Mesothelial cell of epicardium (in vitro differentiated cells): ENCODE measurements around the gene TMEM45A. TPM values are rescaled to one million over a fixed set of nuclear protein-coding genes. Genes with fewer than 3 reads are reported as not detected.

Experiments
- DNase-seq, 2 experiments: peaks; one replicate each; pipeline ENCODE4 v3.0.0; 2021; ENCODE audit warnings: low spot score in 2 of 2; ENCODE audit not compliant: unreplicated experiment in 2 of 2
- H3K27ac Mint-ChIP-seq: 2 replicates; pipeline ENCODE4 v1.8.0; 2021; ENCODE audit warnings: mixed read lengths
- H3K27me3 Mint-ChIP-seq: 2 replicates; pipeline ENCODE4 v1.8.0; 2021; ENCODE audit warnings: low read depth, mixed read lengths
- H3K36me3 Mint-ChIP-seq: 2 replicates; pipeline ENCODE4 v1.8.0; 2021; ENCODE audit warnings: mixed read lengths
- H3K4me1 Mint-ChIP-seq: 2 replicates; pipeline ENCODE4 v1.8.0; 2021; ENCODE audit warnings: mixed read lengths
- H3K4me3 Mint-ChIP-seq: 2 replicates; pipeline ENCODE4 v1.8.0; 2021; ENCODE audit warnings: mild to moderate bottlenecking, moderate library complexity, mixed read lengths
- H3K9me3 Mint-ChIP-seq: 2 replicates; pipeline ENCODE4 v1.8.0; 2021; ENCODE audit warnings: mixed read lengths
- CTCF ChIP-seq: fragments of 200-600 bp; sonication (generic); IDR thresholded peaks from one replicate; pipeline ENCODE4 v1.5.0; 2021; ENCODE audit warnings: antibody characterized with exemption; ENCODE audit not compliant: unreplicated experiment
- total RNA-seq: library from RNA; stranded (reverse); gene quantifications from 3 replicates; pipeline ENCODE4 v1.2.1, GENCODE V29; 2021

The TMEM45A gene
- total RNA-seq, 1 donor from 2014 or later = 25.7 TPM

GRCh38 chr3:100563228-100563627 lies 70.8 kb downstream of the TMEM45A start:
- Mint-ChIP-seq H3K4me3 (no peak overlapping the region), H3K27ac (no peak overlapping the region), H3K36me3 (no peaks in the 10 kb centered on the region), H3K9me3 (no peaks in the 10 kb centered on the region), H3K27me3 (no peaks in the 10 kb centered on the region), H3K4me1 (peaks cover 18% of the 10 kb centered on the region)
- no peak for TF ChIP-seq CTCF
- no peak for DNase-seq

- DNase-seq = no peak
Observed at GRCh38 chr3:100563652-100564211, 71.3 kb downstream of the TMEM45A start.

GRCh38 chr3:100570811-100571210 lies 78.4 kb downstream of the TMEM45A start:
- H3K36me3 Mint-ChIP-seq = peaks cover 23% of the 10 kb centered on the region
- no peaks in the 10 kb centered on the region for H3K4me1 Mint-ChIP-seq
- no peak overlapping the region for H3K4me3 Mint-ChIP-seq
- no peak for DNase-seq
- no peaks in the 10 kb centered on the region for H3K27me3 Mint-ChIP-seq
- no peak for TF ChIP-seq CTCF
- no peak overlapping the region for H3K27ac Mint-ChIP-seq
- H3K9me3 Mint-ChIP-seq = peaks cover 6% of the 10 kb centered on the region

More at GRCh38 chr3:100563652-100564211, 71.3 kb downstream of the TMEM45A start:
- H3K36me3 Mint-ChIP-seq = no peaks in the 10 kb centered on the region
- no peak for TF ChIP-seq CTCF
- H3K27me3 Mint-ChIP-seq = no peaks in the 10 kb centered on the region
- H3K27ac Mint-ChIP-seq = no peak overlapping the region
- peaks cover 18% of the 10 kb centered on the region for H3K4me1 Mint-ChIP-seq
- no peak overlapping the region for H3K4me3 Mint-ChIP-seq
- no peaks in the 10 kb centered on the region for H3K9me3 Mint-ChIP-seq

- no peaks in the 10 kb centered on the region for H3K4me1 Mint-ChIP-seq
- peaks cover 19% of the 10 kb centered on the region for H3K36me3 Mint-ChIP-seq
- H3K27ac Mint-ChIP-seq = no peak overlapping the region
- H3K27me3 Mint-ChIP-seq = no peaks in the 10 kb centered on the region
- no peak overlapping the region for H3K4me3 Mint-ChIP-seq
- DNase-seq = no peak
- TF ChIP-seq CTCF = no peak
- peaks cover 6% of the 10 kb centered on the region for H3K9me3 Mint-ChIP-seq
Observed at GRCh38 chr3:100574536-100574935, 82.1 kb downstream of the TMEM45A start.

GRCh38 chr3:100575704-100576103 lies 83.3 kb downstream of the TMEM45A start:
- Mint-ChIP-seq H3K9me3 (peaks cover 4% of the 10 kb centered on the region), H3K4me1 (no peaks in the 10 kb centered on the region), H3K4me3 (no peak overlapping the region), H3K27me3 (no peaks in the 10 kb centered on the region), H3K36me3 (peaks cover 13% of the 10 kb centered on the region), H3K27ac (no peak overlapping the region)
- no peak for DNase-seq
- TF ChIP-seq CTCF = no peak
